Measurements from ENCODE around the gene SH3RF3.

The SH3RF3 gene

DNA sequence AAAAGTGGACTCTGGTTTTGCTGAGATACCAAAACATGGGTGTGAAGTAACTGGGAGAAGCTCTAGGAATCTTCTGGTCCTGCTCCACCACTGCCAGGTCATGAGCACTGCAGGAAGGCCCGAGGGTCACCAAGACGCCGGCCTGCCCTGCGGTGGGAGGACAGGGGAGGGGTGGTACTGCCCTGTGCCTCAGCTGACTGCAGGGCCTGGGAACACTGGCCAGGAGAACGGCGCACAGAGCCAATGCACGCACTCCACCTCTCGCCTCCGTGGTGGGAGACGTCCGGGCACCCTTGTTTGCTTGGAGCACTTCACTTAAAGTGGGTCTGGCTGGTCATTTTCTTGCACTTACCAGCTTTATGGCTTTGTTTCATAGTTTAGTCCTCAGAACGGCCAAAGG is 153.4 kb downstream of the SH3RF3 start:
- Histone ChIP-seq H3K4me3 (ENCODE audit: low read depth, low read length) (no peak overlapping the region), H2AFZ (no peak overlapping the region), H3K4me2 (ENCODE audit: low read length) (no peak overlapping the region), H3K4me1 (peaks cover 3% of the 10 kb centered on the region), H3K79me2 (no peaks in the 10 kb centered on the region), H3K9me3 (ENCODE audit: control insufficient read depth, low read length) (no peaks in the 10 kb centered on the region), H3K36me3 (ENCODE audit: control insufficient read depth, insufficient read depth, low read length) (no peaks in the 10 kb centered on the region), H3K27me3 (ENCODE audit: control insufficient read depth, insufficient read depth, low read length) (no peaks in the 10 kb centered on the region), H3K27ac (no peak overlapping the region), H3K9ac (no peak overlapping the region)
- TF ChIP-seq, protein P1, sequence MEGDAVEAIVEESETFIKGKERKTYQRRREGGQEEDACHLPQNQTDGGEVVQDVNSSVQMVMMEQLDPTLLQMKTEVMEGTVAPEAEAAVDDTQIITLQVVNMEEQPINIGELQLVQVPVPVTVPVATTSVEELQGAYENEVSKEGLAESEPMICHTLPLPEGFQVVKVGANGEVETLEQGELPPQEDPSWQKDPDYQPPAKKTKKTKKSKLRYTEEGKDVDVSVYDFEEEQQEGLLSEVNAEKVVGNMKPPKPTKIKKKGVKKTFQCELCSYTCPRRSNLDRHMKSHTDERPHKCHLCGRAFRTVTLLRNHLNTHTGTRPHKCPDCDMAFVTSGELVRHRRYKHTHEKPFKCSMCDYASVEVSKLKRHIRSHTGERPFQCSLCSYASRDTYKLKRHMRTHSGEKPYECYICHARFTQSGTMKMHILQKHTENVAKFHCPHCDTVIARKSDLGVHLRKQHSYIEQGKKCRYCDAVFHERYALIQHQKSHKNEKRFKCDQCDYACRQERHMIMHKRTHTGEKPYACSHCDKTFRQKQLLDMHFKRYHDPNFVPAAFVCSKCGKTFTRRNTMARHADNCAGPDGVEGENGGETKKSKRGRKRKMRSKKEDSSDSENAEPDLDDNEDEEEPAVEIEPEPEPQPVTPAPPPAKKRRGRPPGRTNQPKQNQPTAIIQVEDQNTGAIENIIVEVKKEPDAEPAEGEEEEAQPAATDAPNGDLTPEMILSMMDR (IDR thresholded peaks at IDR 0.05), result no peak

DNA sequence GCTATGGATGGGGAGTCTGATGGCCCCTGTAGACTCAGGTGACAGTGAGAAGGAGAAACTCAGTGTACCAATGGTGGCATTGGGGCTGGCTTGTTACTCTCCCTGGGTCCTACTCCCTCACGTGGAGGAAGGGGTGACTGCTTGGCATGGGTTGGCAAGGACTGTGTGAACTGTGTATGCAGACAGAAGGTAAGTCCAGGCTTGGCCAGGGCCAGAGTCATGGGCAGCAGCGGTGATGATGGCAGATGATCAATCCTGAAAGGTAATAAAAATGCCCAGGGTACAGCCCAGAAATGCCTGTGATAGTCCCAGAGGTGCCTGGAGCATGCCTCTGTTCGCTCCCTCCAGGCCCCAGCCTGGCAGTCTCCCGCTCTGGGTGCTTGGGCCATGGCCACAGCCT is 153.9 kb downstream of the SH3RF3 start:
- H3K4me1 ChIP-seq, result peaks cover 3% of the 10 kb centered on the region
- TF ChIP-seq, protein P1 (IDR thresholded peaks at IDR 0.05), result no peak

DNA sequence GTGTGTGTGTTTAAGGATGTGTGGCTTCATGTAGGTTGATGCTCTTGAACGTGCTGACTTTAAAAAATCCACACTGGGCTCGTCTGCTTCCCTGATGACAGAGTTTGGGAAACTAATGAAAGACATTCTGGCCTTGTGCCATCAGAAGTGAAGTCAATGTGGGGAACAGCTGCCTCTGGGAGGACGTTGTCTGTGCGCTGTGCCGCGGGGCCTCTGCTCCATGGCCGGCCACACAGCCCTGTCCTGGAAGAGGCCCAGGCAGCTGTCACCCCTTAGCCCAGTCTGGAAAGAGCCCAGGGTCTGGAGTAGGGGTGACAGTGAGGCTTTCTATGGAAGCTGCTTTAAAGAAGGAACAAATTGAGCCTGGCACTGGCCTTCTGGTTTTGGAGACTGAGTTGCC is 155.8 kb downstream of the SH3RF3 start:
- no peak overlapping the region for H3K27ac ChIP-seq
- no peak overlapping the region for H3K4me3 ChIP-seq (ENCODE audit: low read depth, low read length)
- peaks cover under 1% of the 10 kb centered on the region for H3K4me1 ChIP-seq

More for the DNA sequence above, 153.9 kb downstream of the SH3RF3 start:
- Histone ChIP-seq H3K27me3 (ENCODE audit: control insufficient read depth, insufficient read depth, low read length) (no peaks in the 10 kb centered on the region), H2AFZ (no peak overlapping the region), H3K27ac (no peak overlapping the region), H3K79me2 (no peaks in the 10 kb centered on the region), H3K4me3 (ENCODE audit: low read depth, low read length) (no peak overlapping the region), H3K4me2 (ENCODE audit: low read length) (no peak overlapping the region), H3K9ac (no peak overlapping the region), H3K9me3 (ENCODE audit: control insufficient read depth, low read length) (no peaks in the 10 kb centered on the region), H3K36me3 (ENCODE audit: control insufficient read depth, insufficient read depth, low read length) (no peaks in the 10 kb centered on the region)

DNA sequence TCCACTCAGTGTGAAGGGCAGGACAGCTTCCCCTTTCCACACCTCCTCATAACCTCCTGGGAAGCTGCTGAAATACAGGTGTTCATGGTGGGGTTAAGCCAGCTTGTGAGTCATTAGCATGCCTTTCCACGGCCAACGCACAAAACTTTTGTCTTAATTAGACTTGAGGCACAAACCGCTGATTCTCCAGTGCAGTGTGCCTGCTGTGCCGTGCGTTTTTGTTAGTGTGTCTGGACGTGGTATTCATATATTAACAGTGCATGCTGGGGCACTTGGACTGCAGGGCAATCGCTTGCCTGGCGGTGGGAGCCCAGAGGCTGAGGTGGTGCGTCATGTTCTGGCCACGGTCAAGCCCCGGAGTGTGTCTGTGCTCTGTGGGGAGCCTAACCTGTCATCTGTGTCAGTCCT is 156.2 kb downstream of the SH3RF3 start:
- H3K9ac ChIP-seq, result no peak overlapping the region
- no peak overlapping the region for H2AFZ ChIP-seq
- H3K27me3 ChIP-seq (ENCODE audit: control insufficient read depth, insufficient read depth, low read length), result no peaks in the 10 kb centered on the region
- H3K4me2 ChIP-seq (ENCODE audit: low read length), result no peak overlapping the region
- no peak overlapping the region for H3K4me3 ChIP-seq (ENCODE audit: low read depth, low read length)
- no peak overlapping the region for H3K27ac ChIP-seq
- no peaks in the 10 kb centered on the region for H3K36me3 ChIP-seq (ENCODE audit: control insufficient read depth, insufficient read depth, low read length)
- H3K79me2 ChIP-seq, result no peaks in the 10 kb centered on the region
- no peaks in the 10 kb centered on the region for H3K4me1 ChIP-seq
- TF ChIP-seq, protein P1 (IDR thresholded peaks at IDR 0.05), result no peak
- no peaks in the 10 kb centered on the region for H3K9me3 ChIP-seq (ENCODE audit: control insufficient read depth, low read length)

More for the DNA sequence above, 155.8 kb downstream of the SH3RF3 start:
- no peak overlapping the region for H3K4me2 ChIP-seq (ENCODE audit: low read length)
- H3K27me3 ChIP-seq (ENCODE audit: control insufficient read depth, insufficient read depth, low read length), result no peaks in the 10 kb centered on the region
- no peaks in the 10 kb centered on the region for H3K36me3 ChIP-seq (ENCODE audit: control insufficient read depth, insufficient read depth, low read length)
- H3K9ac ChIP-seq, result no peak overlapping the region
- TF ChIP-seq, protein P1 (IDR thresholded peaks at IDR 0.05), result no peak
- no peaks in the 10 kb centered on the region for H3K79me2 ChIP-seq
- H3K9me3 ChIP-seq (ENCODE audit: control insufficient read depth, low read length), result no peaks in the 10 kb centered on the region
- no peak overlapping the region for H2AFZ ChIP-seq

DNA sequence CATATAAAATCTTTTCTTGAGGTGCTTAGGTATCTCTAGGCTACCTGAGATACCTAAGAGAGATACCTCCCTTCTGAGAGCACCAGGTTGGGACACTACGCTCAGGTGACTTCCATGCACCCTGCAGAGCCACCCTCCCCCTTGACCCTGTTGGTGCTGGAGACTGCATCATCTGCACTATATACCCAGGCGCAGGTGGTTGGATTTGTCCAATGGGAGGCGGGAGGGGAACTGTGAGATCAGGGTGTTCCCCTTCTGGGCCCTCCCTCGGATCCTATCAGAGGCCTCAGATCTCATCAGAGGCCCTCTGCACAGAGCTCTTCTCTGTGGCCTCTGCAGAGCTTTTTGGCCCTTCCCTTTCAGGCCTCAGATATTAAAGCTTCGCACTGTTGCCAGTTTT is 158.4 kb downstream of the SH3RF3 start:
- Histone ChIP-seq H3K4me3 (ENCODE audit: low read depth, low read length) (no peak overlapping the region), H3K79me2 (no peaks in the 10 kb centered on the region), H3K9ac (no peak overlapping the region), H3K27me3 (ENCODE audit: control insufficient read depth, insufficient read depth, low read length) (no peaks in the 10 kb centered on the region), H3K9me3 (ENCODE audit: control insufficient read depth, low read length) (no peaks in the 10 kb centered on the region), H3K4me1 (no peaks in the 10 kb centered on the region), H3K4me2 (ENCODE audit: low read length) (no peak overlapping the region), H3K27ac (no peak overlapping the region), H2AFZ (no peak overlapping the region), H3K36me3 (ENCODE audit: control insufficient read depth, insufficient read depth, low read length) (no peaks in the 10 kb centered on the region)
- TF ChIP-seq, protein P1 (IDR thresholded peaks at IDR 0.05), result no peak
